ENCODE results near the gene CRCP. TPM values are rescaled to one million over a fixed set of nuclear protein-coding genes. Genes with fewer than 3 reads are reported as not detected.
"Not testable (repeated sequence)": the region's sequence is repeated elsewhere in the genome, so short reads cannot be mapped to it uniquely, and the experiment has no call there.

The CRCP gene
- 20.3 and 30.0 TPM in 2 replicates for total RNA-seq
- polyA plus RNA-seq, result 10.6 and 15.5 TPM in 2 replicates

DNA sequence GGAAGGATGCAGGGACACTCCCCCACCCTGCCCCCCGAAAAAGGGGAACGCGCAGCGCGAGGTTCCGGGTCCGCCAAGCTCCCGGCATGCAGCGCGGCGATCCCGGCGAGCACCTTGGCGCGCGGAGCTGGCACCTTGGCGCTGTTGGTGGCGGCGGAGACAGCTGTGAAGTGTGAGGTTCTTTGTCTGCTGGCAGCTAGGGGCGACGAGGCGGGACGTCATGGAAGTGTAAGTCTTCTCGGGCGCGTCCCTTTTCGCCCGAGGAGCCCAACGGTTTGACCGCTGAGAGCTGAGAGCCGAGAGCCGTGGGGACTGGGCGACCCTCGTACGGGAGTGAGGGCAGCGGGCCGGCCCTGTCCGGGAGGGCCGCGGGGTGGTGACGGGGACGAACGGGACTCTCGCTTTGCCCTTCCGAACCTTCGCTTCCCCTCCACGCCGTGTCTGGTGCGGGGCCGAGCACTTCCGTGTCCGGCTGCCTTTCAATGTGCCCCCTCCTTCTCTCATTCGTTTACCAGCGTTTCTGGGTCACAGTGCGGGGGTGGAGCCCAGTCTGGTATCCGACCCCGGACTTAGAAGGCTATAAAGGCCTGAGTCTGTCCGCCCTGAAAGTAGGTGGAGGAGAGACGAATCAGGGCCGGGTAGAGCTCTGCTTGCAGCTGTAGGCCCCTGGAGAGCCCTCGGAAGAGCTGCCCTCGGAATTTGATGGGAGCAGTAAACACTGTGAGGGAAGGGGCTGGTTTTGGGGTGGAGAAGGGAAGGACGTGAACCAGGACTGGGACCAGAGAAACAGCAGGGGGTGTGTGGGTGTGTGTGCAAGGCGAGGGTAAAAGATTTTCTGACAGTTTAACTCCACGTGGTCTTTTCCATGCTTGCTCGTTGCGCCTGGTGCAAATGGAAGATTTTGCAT is at the start of gene CRCP:
TSS of gene CRCP (plus strand) at position 105 of the 907 bp plus-strand sequence. CDS start at position 221, 116 bp downstream.
- no peaks in the 10 kb centered on the region for H3K9me3 ChIP-seq (ENCODE audit: low read depth)
- no peaks in the 10 kb centered on the region for H3K27me3 ChIP-seq
- H3K36me3 ChIP-seq, result no peaks in the 10 kb centered on the region
- peak within 1 kb of the TSS; percentile 49 for H3K4me3 ChIP-seq
- H3K4me1 ChIP-seq (ENCODE audit: low read depth), result peaks cover 7% of the 10 kb centered on the region
- TF ChIP-seq, protein P1, sequence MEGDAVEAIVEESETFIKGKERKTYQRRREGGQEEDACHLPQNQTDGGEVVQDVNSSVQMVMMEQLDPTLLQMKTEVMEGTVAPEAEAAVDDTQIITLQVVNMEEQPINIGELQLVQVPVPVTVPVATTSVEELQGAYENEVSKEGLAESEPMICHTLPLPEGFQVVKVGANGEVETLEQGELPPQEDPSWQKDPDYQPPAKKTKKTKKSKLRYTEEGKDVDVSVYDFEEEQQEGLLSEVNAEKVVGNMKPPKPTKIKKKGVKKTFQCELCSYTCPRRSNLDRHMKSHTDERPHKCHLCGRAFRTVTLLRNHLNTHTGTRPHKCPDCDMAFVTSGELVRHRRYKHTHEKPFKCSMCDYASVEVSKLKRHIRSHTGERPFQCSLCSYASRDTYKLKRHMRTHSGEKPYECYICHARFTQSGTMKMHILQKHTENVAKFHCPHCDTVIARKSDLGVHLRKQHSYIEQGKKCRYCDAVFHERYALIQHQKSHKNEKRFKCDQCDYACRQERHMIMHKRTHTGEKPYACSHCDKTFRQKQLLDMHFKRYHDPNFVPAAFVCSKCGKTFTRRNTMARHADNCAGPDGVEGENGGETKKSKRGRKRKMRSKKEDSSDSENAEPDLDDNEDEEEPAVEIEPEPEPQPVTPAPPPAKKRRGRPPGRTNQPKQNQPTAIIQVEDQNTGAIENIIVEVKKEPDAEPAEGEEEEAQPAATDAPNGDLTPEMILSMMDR (IDR thresholded peaks at IDR 0.05; ENCODE audit: low read depth, low read length), result peak; percentile 58
- DNase-seq (ENCODE audit: low read depth in 1 of 2, low spot score in 1 of 2), result peak; percentile 85
- peak within 1 kb of the TSS; percentile 94 for H3K27ac ChIP-seq

DNA sequence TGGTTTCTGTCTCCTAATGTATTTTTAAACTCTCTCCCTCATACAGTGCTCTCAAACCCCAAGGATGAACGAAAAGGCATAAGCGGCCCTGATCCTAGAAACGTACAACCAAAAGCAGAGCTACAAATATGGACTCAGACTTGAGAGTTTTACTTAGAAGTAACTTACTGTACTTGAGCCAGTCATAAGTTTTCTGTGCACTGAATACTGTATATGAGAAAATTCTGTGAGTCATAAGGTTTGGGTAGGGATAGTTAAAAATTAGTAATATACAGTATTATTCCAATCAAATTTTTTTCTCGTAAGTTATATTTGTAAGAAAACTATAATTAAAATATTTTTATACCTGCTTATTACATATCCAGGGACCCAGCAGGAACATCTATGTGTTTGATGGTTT is 44.9 kb upstream of the CRCP start:
- Histone ChIP-seq H3K4me3 (no peak overlapping the region), H3K4me1 (ENCODE audit: low read depth) (no peaks in the 10 kb centered on the region), H3K27ac (no peak overlapping the region), H3K36me3 (no peaks in the 10 kb centered on the region), H3K9me3 (ENCODE audit: low read depth) (no peaks in the 10 kb centered on the region), H3K27me3 (no peaks in the 10 kb centered on the region)
- no peak for DNase-seq (ENCODE audit: low read depth in 1 of 2, low spot score in 1 of 2)
- TF ChIP-seq, protein P1 (IDR thresholded peaks at IDR 0.05; ENCODE audit: low read depth, low read length), result no peak

GRCh38 chr7:66070222-66070621 is 44.4 kb upstream of the CRCP start:
- H3K36me3 ChIP-seq, result no peaks in the 10 kb centered on the region
- no peaks in the 10 kb centered on the region for H3K4me1 ChIP-seq (ENCODE audit: low read depth)
- no peaks in the 10 kb centered on the region for H3K27me3 ChIP-seq
- H3K9me3 ChIP-seq (ENCODE audit: low read depth), result no peaks in the 10 kb centered on the region
- H3K27ac ChIP-seq, result no peak overlapping the region
- no peak overlapping the region for H3K4me3 ChIP-seq
- TF ChIP-seq, protein P1 (IDR thresholded peaks at IDR 0.05; ENCODE audit: low read depth, low read length), result no peak
- DNase-seq (ENCODE audit: low read depth in 1 of 2, low spot score in 1 of 2), result no peak

GRCh38 chr7:66072208-66072607 is 42.4 kb upstream of the CRCP start:
- H3K36me3 ChIP-seq; H3K9me3 ChIP-seq (ENCODE audit: low read depth); H3K4me3 ChIP-seq; DNase-seq (ENCODE audit: low read depth in 1 of 2, low spot score in 1 of 2); H3K4me1 ChIP-seq (ENCODE audit: low read depth); H3K27me3 ChIP-seq: not testable (repeated sequence)
- peak overlapping the region; percentile 19 for H3K27ac ChIP-seq

DNA sequence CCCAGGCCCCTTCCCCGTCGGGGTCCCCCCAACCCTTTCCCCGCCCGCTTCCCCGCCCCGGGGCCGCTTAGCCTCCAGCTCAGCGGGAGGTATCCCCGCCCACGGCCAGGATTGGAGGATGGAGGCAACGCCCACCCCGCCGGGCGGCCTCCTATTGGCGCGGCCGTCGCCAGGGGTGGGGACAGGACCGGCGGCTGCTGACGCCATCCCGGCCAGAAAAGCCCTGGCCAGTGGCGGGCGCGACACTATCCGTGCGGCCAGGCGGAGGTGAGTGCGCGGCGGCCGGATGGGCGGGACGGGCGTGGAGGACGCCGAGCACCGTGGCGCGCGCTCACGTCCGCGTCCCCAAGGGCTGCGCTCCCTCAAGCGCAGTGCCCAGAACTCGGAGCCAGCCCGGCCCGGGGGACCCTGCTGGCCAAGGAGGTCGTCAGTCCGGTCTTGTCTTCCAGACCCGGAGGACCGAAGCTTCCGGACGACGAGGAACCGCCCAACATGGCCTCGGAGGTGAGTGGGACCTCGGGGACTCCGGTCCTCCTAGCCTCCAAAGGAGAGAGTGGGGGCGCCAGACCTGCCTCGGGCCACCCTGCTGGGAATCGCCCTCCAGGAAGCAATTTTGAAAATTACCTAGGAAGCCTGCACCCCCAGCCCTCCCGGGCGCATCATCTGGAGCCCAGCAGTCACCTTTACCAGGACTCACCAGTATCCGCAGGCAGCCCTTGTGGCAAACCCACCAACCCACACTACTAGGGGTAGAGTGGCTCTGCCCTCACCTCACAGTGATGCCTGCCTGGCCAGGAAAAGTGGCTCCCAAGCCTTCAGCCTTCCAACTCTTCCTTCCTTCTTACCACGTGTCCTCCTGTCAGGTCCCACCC is 38.8 kb upstream of the CRCP start, which contains the start of gene ASL:
TSS of gene ASL (plus strand) at position 230 of the 872 bp plus-strand sequence. CDS start at position 493, 263 bp downstream.
- Histone ChIP-seq H3K36me3 (no peaks in the 10 kb centered on the region), H3K9me3 (ENCODE audit: low read depth) (no peaks in the 10 kb centered on the region), H3K4me3 (peak within 1 kb of the TSS; percentile 94), H3K27ac (no peak within 1 kb of the TSS), H3K27me3 (no peaks in the 10 kb centered on the region), H3K4me1 (ENCODE audit: low read depth) (no peaks in the 10 kb centered on the region)
- peak; percentile 94 to 97 for DNase-seq (ENCODE audit: low read depth in 1 of 2, low spot score in 1 of 2)
- TF ChIP-seq, protein P1 (IDR thresholded peaks at IDR 0.05; ENCODE audit: low read depth, low read length), result peak; percentile 13
